Measurements from ENCODE around the gene MAMLD1.
A peak's percentile ranks its signal among the peaks of the same experiment; 100 is the strongest.

Gene MAMLD1

DNA sequence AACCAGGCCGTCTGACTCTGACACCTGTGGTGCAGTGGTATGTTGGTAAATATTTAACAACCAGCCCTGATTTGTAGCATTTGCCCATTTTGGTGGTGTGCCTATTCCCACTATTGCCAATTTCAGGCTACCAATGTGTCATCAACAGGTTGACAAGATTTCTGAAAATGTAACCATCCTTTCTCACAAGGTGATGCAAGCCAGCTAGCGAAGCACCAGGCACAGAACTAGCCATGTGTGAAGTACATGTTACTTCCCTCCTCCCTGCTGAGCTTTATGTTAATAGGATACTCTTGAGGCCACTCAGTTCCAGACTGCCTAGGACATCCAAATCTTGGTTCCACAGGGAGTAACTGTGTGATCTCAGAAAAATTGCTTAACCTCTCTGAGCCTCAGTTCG is 7.2 kb upstream of the MAMLD1 start:
- no peak for DNase-seq

DNA sequence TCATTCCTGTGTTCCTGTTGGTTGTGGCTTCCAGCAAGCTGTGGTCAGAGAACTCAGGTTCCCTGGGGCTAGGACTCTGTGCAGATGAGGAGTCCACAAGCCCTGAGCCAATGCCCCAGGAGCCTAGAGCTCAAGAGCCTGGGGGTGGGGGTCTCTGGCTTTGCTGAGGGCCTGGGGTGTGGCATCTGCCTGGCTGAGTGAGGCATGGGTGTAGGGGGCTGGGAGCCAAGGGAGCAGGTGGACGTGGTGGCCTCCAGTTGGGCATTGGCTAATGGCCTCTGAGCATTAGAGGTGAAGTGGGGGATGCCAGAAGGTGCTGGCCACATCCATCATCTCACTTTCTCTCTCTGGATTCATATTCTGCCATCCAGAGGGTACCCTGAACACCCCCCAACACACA is 5.3 kb upstream of the MAMLD1 start:
- DNase-seq: no peak

DNA sequence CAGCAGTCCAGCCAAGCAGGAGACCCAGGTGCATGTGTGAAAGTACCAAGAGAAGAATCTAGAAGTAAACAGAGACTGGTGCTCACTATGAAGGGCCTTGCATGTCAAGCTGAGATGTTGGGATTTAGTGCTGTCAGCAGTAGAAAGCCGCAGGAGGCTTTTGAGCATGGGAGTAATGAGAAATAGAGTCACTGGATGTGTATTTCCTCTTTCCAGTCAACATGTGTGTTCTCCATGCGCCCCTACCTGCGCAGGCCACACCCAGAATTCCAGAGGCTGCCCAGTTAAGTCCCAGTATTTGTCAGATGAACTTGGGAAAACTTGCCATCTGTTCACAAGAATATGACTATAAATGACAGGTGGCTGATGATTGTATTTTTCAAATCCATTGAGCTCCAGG is 4.5 kb upstream of the MAMLD1 start:
- DNase-seq: no peak

DNA sequence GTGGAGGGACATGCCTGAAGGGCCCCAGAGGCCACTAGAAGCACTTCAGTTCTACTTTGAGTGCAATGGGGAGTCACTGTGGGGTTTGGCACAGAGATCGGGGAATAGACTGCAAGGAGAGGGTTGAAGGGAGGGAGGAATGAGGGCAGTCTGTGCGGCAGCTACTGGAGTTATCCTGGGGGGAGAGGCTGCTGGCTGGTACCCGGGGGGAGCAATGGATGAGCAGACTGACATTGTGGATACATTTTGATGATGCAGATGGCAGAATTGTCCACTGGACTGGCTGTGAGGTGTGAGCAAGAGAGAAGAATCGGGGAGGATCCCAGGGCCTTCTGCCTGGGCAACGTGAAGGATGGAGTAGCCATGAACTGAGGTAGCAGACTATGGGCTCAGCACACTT is 2.8 kb upstream of the MAMLD1 start:
- no peak for DNase-seq

DNA sequence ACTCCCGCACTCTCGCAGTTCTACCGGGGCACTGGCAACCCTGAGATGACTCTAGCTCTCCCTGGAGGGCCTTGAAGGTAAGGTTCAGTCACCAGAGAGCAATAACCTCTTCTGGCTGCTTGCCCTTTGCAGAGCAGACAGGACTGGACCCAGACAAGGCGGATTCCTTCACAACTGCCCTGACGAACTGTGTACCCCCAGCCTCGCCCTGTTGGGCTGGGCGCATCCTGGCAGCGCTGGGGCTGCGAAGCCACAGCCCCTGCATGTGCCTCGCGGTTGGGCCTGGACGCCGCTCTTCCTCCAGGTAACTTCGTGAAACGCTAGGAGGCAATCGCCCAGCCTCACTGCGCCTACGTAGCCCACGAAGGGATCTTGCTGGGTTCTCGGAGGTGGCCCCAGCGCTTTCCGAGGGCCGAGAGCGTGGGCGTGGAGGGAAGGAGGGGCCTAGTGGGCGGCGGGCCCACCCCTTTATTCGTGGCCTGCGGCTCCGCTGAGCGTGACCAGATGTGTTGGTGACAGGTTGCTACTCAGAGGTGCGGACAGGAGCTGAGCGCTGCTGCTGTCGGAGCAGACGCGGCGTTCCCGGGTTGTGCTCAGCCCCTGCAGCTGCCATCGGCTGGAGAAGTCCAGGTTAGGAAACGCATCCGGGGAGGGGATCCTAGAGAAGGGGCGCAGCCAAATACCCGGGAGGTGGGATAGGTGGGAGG is 1.9 kb upstream of the MAMLD1 start:
- no peak for DNase-seq

DNA sequence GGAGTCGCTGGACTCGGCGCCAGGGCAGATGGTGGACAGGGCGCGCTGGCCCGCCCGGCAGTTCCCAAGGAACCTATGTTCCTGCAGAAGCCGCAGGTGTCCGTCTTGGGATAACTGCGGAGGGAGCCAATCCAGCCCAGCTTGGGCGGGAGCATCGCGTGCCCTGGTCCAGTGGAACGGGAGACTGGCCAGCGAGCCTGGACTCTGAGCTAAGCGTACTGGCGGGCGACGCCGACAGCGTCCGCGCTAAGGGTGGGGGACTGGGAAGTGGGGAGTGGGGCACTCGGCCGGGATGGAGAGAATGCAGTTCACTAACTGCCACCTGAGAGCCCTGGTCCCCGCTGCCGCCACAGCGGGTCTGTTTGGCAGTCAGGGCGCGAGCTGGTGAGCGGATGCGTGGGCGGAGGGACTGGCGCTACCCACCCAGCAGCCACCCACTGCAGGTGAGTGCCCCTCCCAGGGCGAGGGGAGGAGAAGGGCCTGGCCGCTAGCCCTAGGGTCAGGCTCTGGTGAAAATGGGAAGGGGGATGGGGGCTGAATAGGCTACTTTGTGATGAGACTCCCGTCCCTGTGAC is 1.3 kb upstream of the MAMLD1 start:
- DNase-seq: no peak

DNA sequence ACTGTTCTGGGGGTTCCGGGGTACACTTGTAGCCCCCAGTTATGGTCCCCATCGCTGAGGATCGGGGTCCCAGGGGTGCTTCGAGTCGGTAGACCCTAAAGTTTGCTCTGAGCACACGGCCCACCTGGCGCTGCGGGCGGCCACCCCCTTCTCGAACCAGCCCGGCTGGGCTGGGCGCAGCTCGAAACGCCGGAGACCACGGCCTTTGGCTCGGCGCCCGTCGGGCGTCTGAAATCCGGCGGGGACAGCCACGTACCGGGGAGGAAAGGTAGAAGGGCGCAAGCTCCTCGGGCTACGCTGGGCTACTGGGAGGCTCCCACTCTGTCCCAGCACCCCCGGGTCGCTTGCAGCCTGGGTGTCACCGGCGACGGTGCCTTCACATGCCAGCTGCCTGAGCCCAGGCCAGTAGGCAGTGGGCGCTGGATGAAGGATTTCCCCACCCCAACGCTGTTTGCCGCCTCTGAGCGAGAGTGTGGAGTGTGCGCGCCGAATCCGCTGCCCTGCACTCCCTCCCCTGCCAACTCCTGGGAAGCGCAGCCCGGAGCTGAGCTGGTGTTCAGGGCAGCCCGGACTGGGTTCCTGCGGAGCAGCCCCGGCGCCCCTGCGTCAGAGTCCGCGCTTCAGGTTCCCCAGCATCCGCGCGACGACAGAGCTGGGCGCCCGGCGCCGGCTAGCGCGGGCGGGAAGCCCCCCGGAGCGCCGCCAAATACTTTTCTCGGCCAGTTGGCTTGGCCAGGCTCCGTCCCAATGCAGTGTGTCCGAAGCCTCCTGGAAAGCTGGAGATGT is 637 bp downstream of the MAMLD1 start:
- DNase-seq: peak; percentile 8

DNA sequence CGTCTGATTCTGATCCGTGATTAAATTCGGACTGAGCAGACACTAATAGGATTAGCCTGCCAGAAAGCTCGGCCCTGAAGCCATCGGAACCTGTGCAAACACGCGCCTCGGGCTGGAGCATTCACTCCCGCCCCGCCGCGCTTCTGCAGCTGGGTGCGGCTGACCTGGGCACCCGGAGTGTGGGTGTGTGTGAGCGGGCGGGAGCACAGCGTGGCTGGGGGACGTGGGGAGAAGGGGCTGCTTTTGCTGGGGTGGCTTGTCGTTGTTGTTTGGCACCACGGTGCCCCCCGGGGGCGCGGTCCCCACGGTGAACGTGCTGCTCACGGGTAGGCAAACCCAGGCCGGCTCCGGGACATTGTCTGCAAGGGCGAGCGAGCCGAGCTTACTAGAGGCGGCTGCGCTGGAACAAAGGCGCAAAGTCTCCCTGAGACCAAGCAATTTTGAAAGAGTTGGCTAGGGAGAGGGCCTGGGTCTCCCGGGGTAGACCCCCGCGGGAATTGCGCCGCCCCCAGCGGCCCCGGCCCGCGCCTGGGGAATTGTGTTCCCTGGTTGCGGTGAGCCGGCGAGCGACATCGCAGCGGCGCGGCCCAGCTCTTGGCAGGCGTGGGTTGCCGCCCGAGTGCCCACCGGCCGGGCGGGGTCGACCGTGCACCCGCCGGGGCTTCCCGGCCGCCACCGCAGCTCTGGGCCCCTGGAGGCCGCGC is 1.4 kb downstream of the MAMLD1 start:
- DNase-seq: no peak

DNA sequence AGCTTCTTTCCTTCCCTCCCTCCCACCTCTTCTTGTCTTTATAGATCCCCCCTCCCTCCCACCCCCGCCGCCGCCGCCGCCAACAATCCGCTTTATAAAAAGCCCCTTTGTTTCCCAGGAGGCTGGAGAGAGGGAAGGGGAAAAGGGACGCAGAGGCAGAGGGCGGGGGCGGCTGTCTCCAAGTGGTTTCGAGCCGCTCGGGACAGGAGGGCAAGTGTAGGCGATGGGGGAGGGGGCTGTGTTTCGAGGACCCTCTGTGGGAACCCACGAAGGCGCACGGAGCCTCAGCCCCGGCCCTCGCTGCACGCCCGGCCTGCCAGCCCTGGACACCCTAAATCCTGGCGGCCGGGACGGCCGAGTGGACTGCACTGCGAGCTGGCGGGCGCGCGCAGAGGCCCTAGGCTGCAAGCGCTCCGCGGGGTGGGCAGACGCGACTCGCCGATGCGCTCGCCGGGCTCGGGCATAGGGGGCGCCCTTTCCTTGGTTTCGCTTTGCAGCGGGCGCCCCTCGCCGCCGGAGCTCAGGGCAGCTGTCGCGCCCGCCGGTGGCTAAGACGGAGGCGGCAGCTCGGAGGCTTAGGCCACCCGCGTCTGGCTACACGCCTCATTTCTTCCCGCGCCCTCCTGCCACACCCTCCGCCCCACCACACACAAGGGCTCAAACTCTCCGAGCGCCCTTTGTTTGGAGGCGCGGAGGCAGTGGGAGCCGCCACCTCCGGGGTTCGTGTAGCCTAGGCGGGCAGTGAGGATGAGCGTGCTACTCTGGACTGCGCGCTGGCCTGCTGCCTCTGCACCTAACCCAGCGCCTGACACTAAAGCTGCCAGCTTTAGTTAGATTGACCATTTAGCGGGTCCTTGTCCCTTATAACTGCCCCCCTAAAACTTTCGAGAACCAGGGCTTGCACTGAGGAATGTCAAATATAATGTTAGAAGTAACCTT is 2.2 kb downstream of the MAMLD1 start:
- DNase-seq: peak; percentile 27

DNA sequence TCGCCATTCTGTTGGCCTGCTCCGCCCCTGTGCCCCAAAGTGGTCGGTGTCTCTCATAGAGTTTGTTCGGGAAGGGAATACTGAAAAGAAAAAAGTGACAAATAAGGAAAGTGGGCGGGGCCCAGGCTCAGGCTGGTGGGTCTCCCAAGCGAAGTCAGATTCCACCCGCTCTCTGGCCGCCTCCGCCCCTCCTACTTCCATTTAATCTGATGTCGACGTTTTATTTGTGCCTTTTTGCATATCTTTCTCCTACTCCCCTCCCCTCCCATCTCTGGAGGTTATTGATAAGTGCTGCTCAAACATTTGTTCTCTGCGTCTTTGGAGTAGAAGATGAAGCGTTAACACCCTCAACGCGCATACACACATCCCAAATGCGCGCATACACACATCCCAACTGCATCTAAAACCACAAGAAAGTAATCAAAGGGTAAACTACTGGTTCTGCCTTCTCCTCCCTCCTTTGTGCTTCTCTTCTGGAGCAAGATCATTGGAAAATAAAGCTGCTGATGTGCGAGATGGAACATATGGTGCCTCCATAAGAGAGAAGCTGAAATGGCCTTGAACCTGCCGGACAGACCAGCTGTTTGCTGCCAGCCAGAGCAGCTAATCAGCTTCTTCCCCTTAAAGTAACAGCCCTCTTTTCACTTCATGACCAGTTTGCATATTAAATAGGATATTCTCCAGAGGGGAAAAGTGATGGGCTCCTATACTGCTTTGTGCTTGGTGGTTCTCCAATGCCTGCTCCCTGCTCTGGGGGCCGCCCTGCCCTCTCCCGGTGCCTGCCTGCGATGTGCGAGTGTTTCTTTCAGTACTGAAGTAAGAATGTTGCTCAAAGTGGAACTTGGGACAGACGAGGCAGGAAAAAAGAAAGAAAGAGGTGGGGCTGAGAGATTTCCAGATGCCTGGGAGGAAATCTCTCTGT is 3.1 kb downstream of the MAMLD1 start:
- peak; percentile 19 for DNase-seq

DNA sequence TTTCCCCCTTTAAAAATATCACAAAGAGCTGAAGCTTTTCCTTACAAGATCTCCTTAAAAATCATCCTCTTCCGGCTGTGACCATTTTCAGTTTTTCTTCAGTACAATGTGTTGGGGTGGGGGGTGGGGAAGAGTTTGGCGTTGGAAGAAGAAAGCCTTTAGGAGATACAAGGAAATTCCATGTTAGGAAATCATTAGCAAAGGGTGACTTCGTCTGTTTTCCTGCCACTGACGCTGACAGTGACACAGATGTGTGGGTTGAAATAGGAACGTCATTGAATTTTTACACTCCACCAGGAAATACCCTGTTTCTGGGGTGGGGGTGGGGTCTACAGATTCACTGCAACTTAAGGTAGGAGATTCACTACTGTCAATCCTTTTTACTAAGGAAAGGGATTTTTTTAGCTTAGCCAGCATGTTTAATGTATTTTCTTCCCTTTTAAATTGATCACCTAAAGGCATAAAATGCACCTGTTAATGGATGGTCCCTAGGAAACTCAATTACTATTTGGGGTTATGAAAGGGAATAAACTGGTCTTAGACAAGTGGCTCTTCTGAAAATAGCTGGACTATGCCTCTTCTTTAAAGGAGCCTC is 3.9 kb downstream of the MAMLD1 start:
- no peak for DNase-seq

DNA sequence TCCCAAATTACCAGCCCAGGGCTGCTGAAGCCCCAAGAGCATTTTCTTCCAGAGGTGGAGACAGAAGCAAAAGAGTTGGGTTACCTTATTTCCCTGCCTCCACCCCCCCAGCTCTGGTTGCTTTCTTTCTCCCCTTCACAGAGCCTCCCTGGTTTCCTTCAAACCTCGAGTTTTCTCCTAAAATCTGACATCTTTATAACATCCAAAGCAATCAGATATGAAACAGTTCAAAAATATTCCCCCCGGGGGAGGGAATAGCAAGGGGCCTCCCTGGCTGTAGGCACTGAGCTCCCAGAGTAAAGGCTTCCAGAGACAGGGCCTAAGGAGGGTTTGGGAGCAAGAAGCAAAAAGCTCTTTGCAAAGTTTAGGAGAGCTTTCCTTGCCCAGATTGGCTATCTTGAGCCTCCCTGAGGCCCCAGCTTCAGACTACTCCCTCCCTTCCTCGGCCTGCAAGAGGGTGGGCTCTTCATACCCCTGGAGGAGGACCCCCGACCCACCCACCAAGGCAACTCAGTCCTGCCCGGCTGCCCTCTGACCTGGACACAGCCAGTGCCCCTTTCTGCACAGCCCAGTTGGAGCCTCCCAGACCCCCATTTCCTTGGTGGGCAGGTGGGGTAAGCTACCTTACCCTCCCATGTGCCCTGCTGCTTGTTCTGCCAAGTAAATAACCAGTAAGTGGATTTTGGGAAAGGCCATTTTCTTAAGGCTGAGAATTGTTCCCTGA is 7.6 kb downstream of the MAMLD1 start:
- DNase-seq: no peak

DNA sequence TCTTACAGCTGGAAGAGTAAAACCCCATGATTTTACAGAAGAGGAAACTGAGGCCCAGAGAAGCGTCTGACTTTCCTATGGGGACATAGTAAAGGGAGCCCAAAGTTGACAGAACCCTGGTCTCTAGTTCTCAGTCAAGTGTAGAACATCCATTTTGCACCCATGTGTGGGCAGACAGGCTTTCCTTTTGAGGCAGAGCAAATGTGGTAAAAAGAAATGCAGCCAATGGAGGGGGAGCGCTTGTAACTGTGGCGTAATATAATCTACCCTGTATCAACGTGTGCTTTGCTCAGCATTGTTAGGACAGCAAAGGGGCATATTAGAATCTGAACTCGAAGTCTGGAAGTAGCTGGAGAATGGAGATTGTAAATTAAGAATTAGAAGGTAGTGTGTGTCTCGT is 8.8 kb downstream of the MAMLD1 start:
- DNase-seq: no peak

DNA sequence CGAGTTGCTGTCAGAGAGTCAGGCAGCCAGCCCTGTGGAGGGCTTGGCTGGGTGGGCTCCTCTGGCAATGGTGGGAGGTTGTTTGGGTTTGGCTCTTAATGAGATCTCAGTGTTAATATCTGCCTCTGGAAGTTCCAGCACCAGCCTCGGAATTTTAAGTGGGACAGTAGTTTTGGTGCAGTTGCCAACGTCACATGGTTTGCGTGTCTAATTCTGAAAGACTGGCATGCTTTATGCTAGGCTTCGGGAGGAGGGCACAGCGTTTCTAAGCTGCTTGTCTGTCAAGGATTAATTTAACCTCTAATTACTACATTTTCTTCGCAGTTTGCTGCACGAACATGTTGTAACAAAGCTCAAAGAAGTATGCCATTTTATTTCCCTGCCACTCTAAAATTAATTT is 9.2 kb downstream of the MAMLD1 start:
- DNase-seq: no peak

DNA sequence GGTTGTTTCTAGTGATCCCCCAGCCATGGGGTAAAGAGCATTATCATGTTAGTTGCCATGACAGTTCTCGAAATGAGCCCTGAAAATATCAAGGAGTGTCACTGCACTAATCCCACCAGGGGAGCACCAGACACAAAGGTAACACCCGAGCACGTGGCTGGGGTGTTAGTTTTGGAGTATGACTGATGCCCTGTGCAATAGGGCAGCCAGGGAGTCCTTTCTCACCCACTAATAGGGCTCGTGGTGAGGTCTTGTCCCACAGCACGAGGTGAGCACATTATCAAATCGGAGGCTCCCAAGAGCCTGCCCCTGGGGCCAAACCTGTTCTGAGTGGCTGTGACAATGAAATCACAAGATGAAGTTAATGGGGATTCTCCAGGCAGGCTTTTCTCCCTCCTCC is 9.6 kb downstream of the MAMLD1 start:
- no peak for DNase-seq

DNA sequence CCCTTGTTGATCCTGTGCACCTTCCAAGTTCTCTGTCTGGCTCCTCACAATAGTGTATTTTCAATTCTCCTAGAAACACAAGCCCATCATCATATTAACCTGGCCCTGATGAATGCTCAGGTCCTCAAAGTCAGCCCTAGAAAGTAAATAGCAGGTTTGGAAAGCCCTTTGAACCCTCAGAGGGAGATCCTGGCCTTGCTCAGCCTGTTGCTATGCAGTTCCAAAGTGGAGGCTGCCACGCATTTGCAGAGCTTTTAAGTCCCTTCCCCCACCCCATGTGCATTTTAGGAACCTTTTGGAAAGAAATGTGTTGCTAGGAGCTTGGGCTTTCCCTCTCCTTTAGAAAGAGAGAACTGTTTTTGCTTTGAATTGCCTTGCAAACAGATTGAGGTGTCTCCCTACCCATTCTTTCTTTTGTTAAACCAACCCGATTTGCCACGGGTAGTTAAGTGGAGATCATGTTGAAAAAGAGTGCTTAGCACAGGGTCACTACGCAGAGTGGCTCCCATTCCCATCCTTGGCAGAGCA is 12.2 kb downstream of the MAMLD1 start:
- DNase-seq: no peak

DNA sequence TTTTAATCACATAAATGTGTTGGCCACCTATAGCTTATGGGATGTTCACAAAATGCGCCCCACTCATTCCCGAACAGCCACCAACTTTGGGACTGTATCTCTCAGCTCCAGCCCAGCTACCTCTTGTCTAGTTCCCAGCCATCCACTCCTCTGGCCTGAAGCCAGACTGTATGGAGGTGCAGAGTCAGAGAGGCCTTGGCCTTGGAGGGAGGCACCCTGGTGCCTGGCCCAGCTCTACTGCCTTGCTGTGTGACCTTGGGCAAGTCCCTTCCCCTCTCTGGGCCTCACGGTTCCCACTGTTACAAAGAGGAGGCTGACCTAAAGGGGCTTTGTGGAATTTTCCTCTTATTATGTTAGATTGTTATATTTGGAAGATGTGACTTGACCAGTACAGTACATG is 13.9 kb downstream of the MAMLD1 start:
- DNase-seq: no peak

DNA sequence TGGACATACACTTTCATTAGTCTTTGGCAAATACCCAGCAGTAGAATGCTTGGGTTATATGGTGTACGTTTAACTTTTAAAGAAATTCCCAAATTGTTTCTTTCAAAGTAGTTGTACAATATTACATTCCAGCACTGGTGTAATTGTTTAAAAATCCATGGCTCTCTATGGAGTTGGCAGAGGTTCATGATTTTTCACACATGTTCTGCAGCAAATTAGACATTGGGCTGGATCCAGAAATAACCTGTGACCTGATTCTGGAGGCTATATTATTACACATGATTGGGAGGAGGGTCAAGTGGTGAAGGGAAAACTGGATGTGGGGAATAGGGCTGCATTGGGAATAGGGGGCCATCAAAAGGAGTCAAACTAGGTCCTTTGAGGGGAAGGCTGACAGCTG is 41.9 kb downstream of the MAMLD1 start:
- DNase-seq: no peak

DNA sequence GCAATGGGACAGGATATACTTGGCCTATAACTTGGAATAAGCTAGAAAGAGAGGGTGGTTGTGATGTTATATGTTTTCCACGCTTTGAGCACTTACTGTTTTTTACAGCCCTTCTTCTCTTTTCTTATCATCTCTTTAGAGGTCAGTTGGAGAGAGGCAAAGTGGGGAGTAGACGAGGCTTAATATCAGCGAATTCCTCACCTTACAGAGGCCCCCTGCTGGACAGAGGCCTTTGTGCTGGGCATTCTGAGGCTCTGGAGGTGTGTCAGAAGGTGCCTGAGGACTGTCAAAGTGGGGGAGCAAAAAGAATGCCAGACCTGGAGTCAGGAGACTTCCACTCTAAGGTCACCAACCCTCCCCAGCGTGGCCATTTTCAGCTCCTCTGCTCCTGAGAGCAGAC is 42.5 kb downstream of the MAMLD1 start:
- no peak for DNase-seq

DNA sequence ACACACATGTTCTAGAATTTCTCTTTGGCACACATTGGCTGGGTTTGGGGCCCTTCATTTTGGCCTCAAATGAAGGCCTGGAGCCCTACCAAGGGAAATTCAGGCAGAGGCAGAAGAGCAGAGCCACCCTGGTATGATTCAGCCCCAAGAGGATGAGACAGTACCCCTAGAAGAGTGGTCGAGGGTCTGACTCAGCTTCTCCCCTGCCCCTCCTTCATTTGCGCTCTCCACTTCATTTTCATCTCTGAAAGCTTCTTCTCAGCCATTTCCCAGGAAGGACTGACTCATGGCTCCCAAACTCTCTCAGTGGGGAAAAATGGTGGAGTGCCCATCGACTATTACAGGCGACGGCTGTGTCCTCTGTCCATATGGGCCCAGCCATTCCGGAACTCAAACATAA is 43.5 kb downstream of the MAMLD1 start:
- no peak for DNase-seq

All from amniotic stem cell (primary cell).